ENCODE measurements around the gene CYSRT1.

The CYSRT1 gene

GRCh38 chr9:137216188-137216965 is 8.6 kb upstream of the CYSRT1 start:
- Histone ChIP-seq H3K27ac (no peak overlapping the region), H3K27me3 (ENCODE audit: insufficient read depth, low read depth, severe bottlenecking) (no peaks in the 10 kb centered on the region), H3K9me3 (ENCODE audit: severe bottlenecking) (no peaks in the 10 kb centered on the region), H3K4me3 (ENCODE audit: low read depth, low read length) (no peak overlapping the region), H3K36me3 (no peaks in the 10 kb centered on the region)
- DNase-seq, result no peak
- TF ChIP-seq, protein P1, sequence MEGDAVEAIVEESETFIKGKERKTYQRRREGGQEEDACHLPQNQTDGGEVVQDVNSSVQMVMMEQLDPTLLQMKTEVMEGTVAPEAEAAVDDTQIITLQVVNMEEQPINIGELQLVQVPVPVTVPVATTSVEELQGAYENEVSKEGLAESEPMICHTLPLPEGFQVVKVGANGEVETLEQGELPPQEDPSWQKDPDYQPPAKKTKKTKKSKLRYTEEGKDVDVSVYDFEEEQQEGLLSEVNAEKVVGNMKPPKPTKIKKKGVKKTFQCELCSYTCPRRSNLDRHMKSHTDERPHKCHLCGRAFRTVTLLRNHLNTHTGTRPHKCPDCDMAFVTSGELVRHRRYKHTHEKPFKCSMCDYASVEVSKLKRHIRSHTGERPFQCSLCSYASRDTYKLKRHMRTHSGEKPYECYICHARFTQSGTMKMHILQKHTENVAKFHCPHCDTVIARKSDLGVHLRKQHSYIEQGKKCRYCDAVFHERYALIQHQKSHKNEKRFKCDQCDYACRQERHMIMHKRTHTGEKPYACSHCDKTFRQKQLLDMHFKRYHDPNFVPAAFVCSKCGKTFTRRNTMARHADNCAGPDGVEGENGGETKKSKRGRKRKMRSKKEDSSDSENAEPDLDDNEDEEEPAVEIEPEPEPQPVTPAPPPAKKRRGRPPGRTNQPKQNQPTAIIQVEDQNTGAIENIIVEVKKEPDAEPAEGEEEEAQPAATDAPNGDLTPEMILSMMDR (IDR thresholded peaks at IDR 0.05; ENCODE audit: low read depth, low read length), result no peak

- Histone ChIP-seq H3K27ac (no peak overlapping the region), H3K36me3 (no peaks in the 10 kb centered on the region), H3K9me3 (ENCODE audit: severe bottlenecking) (no peaks in the 10 kb centered on the region), H3K27me3 (ENCODE audit: insufficient read depth, low read depth, severe bottlenecking) (no peaks in the 10 kb centered on the region), H3K4me3 (ENCODE audit: low read depth, low read length) (no peak overlapping the region)
- peak; percentile 64 for DNase-seq
- TF ChIP-seq, protein P1 (IDR thresholded peaks at IDR 0.05; ENCODE audit: low read depth, low read length), result no peak
These were observed 7.4 kb upstream of the CYSRT1 start for GRCh38 chr9:137217276-137218211.

- no peaks in the 10 kb centered on the region for H3K36me3 ChIP-seq
- no peak overlapping the region for H3K4me3 ChIP-seq (ENCODE audit: low read depth, low read length)
- H3K9me3 ChIP-seq (ENCODE audit: severe bottlenecking), result no peaks in the 10 kb centered on the region
- no peaks in the 10 kb centered on the region for H3K27me3 ChIP-seq (ENCODE audit: insufficient read depth, low read depth, severe bottlenecking)
- no peak for DNase-seq
- TF ChIP-seq, protein P1 (IDR thresholded peaks at IDR 0.05; ENCODE audit: low read depth, low read length), result no peak
- no peak overlapping the region for H3K27ac ChIP-seq
These were observed 6.7 kb upstream of the CYSRT1 start for GRCh38 chr9:137218212-137218753.

- no peak for DNase-seq
- Histone ChIP-seq H3K9me3 (ENCODE audit: severe bottlenecking) (no peaks in the 10 kb centered on the region), H3K27me3 (ENCODE audit: insufficient read depth, low read depth, severe bottlenecking) (no peaks in the 10 kb centered on the region), H3K36me3 (no peaks in the 10 kb centered on the region), H3K4me3 (ENCODE audit: low read depth, low read length) (no peak overlapping the region), H3K27ac (no peak overlapping the region)
- TF ChIP-seq, protein P1 (IDR thresholded peaks at IDR 0.05; ENCODE audit: low read depth, low read length), result no peak
These were observed 6.2 kb upstream of the CYSRT1 start for GRCh38 chr9:137218754-137219271.

- Histone ChIP-seq H3K36me3 (no peaks in the 10 kb centered on the region), H3K27ac (no peak overlapping the region), H3K27me3 (ENCODE audit: insufficient read depth, low read depth, severe bottlenecking) (no peaks in the 10 kb centered on the region), H3K9me3 (ENCODE audit: severe bottlenecking) (no peaks in the 10 kb centered on the region), H3K4me3 (ENCODE audit: low read depth, low read length) (no peak overlapping the region)
- TF ChIP-seq, protein P1 (IDR thresholded peaks at IDR 0.05; ENCODE audit: low read depth, low read length), result no peak
- no peak for DNase-seq
These were observed 5.1 kb upstream of the CYSRT1 start for GRCh38 chr9:137219757-137220316.

Data from WERI-Rb-1 (cell line).